Pancreas (tissue), 10 donors: ENCODE results near the gene PRTFDC1. TPM values are rescaled to one million over a fixed set of nuclear protein-coding genes. Genes with fewer than 3 reads are reported as not detected.
A peak's percentile ranks its signal among the peaks of the same experiment; 100 is the strongest.

ENCODE experiments used
- ATAC-seq, 4 donors: fragments of 200-7000 bp; cut with Tn5 transposase; one replicate each; pipeline versions ENCODE4 v1.8.0 to v1.9.1; 2020; ENCODE audit warnings: mild to moderate bottlenecking in 4 of 4, moderate library complexity in 4 of 4
- DNase-seq, 6 donors: peaks; one replicate each; pipeline ENCODE4 v3.0.0-alpha.2; 2020
- FAIRE-seq: peaks from 2 replicates; lab custom pipeline; 2012; peaks lifted over from hg19 to GRCh38; lab: Jason Lieb, UNC
- H3K27ac ChIP-seq, 4 donors: fragments of 200-600 bp; sonication (generic); 1 replicate in 3 of 4; 2 replicates in 1 of 4; pipeline versions ENCODE4 v1.5.0 to v1.8.0; 2020
- H3K27me3 ChIP-seq, 4 donors: fragments of 200-600 bp; one replicate each; pipeline ENCODE4 v1.8.0; 2021
- H3K36me3 ChIP-seq, 3 donors: fragments of 200-600 bp; sonication (generic) in 1 of 3; one replicate each; pipeline versions ENCODE4 v1.5.0 to v1.8.0; 2020 to 2021
- H3K4me1 ChIP-seq, 3 donors: fragments of 200-600 bp; one replicate each; pipeline ENCODE4 v1.8.0; 2021
- H3K4me3 ChIP-seq, 4 donors: fragments of 200-600 bp; sonication (generic) in 2 of 4; one replicate each; pipeline versions ENCODE4 v1.5.0 to v1.8.0; 2020 to 2021
- H3K9me3 ChIP-seq, 4 donors: fragments of 200-600 bp; one replicate each; pipeline ENCODE4 v1.8.0; 2021
- CTCF ChIP-seq, 4 donors: fragments of 200-600 bp; sonication (generic) in 3 of 4; IDR thresholded peaks; one replicate each; pipeline versions ENCODE4 v1.5.0 to v1.8.0; 2021; ENCODE audit warnings: antibody characterized with exemption in 4 of 4
- WGBS, 2 donors: extraction: QIAGEN DNeasy Blood & Tissue Kit; methylation state at CpG; one replicate each; pipeline ENCODE4 v1.1.7; 2013; 5-methylcytosine and 5-hydroxymethylcytosine counted together
- intact Hi-C, 3 donors: fragments of 100-400 bp; cut with DNase I; formaldehyde crosslinking; loops; one replicate each; pipeline versions ENCODE4 v1.11.1 to v1.14.2; 2022
- polyA plus RNA-seq, 2 donors: library from polyadenylated mRNA; stranded (reverse); fragments of 200-250 nt; gene quantifications; one replicate each; pipeline ENCODE4 v1.2.3, GENCODE V29; 2013
- total RNA-seq, 6 donors: library from RNA; stranded (reverse); fragmentation: NEBNext Ultra II Directional in 4 of 6; extraction: Animal tissue kit (Norgen Biotek cat#: 25700) in 4 of 6; gene quantifications; one replicate each; pipeline versions ENCODE4 v1.2.1 to v1.2.4, GENCODE V29; 2021 to 2023
- donor health status: healthy with polysubstance abuse.
- donor health status: DM: no; HTN: no; CAD: no; lungs with moderate emphysema.
- donor health status: DM: no; HTN: no; CAD: no.
- donor health status: control.
- donor health status: control.
- donor health status: Bipolar disorder and iron deficiency.
- donor health status: DM: yes; HTN: yes; CAD: no.
- donor health status: DM: no; HTN: no; CAD: no.
- donor health status: DM: no; HTN: no; CAD: no.
- donor health status: DM: yes; HTN: yes; CAD: no.

Gene PRTFDC1
- total and polyA plus RNA-seq, 8 donors, result 1.7 to 6.1 (median 2.8) TPM

- H3K27ac ChIP-seq, result peak overlapping the region in 1 of 4 donors; percentile 59
- ATAC-seq, result no peak
Observed at GRCh38 chr10:24963521-24964041, 11.2 kb upstream of the PRTFDC1 start.

GRCh38 chr10:24962995-24963394 lies 10.6 kb upstream of the PRTFDC1 start:
- FAIRE-seq, result no peak

More at GRCh38 chr10:24963521-24964041, 11.2 kb upstream of the PRTFDC1 start:
- H3K36me3 ChIP-seq, result no peaks in the 10 kb centered on the region
- H3K4me3 ChIP-seq, result no peak overlapping the region
- DNase-seq (no peak), FAIRE-seq (no peak)
- H3K9me3 ChIP-seq, result no peaks in the 10 kb centered on the region
- intact Hi-C loops, result no loop called here
- peaks cover 0 to 12% (median 5%) of the 10 kb centered on the region in 3 donors for H3K4me1 ChIP-seq
- no peak for TF ChIP-seq CTCF (IDR thresholded peaks at IDR 0.05)
- WGBS, 2 donors, result 59 to 71% methylated on average over 5 of the region's 5 CpGs
- H3K27me3 ChIP-seq, result no peaks in the 10 kb centered on the region

GRCh38 chr10:24961582-24961981 lies 9.2 kb upstream of the PRTFDC1 start:
- Histone ChIP-seq H3K9me3 (no peaks in the 10 kb centered on the region), H3K4me3 (no peak overlapping the region), H3K4me1 (peaks cover 0 to 12% (median 5%) of the 10 kb centered on the region in 3 donors), H3K36me3 (no peaks in the 10 kb centered on the region), H3K27me3 (no peaks in the 10 kb centered on the region), H3K27ac (no peak overlapping the region)
- intact Hi-C loops, result no loop called here
- DNase-seq (no peak), ATAC-seq (no peak), FAIRE-seq (no peak)
- TF ChIP-seq CTCF (IDR thresholded peaks at IDR 0.05), result no peak
- 88 to 95% methylated on average over 4 of the region's 4 CpGs for WGBS, 2 donors

More at GRCh38 chr10:24962995-24963394, 10.6 kb upstream of the PRTFDC1 start:
- 36 to 44% methylated on average over 3 of the region's 3 CpGs for WGBS, 2 donors
- Histone ChIP-seq H3K27me3 (no peaks in the 10 kb centered on the region), H3K4me1 (peaks cover 0 to 12% (median 5%) of the 10 kb centered on the region in 3 donors), H3K27ac (peak overlapping the region in 1 of 4 donors; percentile 59), H3K9me3 (no peaks in the 10 kb centered on the region), H3K4me3 (no peak overlapping the region), H3K36me3 (no peaks in the 10 kb centered on the region)
- peak in 2 of 6 donors; percentile 40 to 52 for DNase-seq
- intact Hi-C loops, result no loop called here
- peak; percentile 93 to 98 (median 96) for ATAC-seq
- no peak for TF ChIP-seq CTCF (IDR thresholded peaks at IDR 0.05)

GRCh38 chr10:24959382-24959730 lies 7.0 kb upstream of the PRTFDC1 start:
- no peaks in the 10 kb centered on the region for H3K36me3 ChIP-seq
- H3K9me3 ChIP-seq, result no peaks in the 10 kb centered on the region
- DNase-seq (no peak), FAIRE-seq (peak; percentile 29), ATAC-seq (no peak)
- 59 to 64% methylated on average over 3 of the region's 3 CpGs for WGBS, 2 donors
- no peak for TF ChIP-seq CTCF (IDR thresholded peaks at IDR 0.05)
- intact Hi-C loops, result no loop called here
- no peak overlapping the region for H3K27ac ChIP-seq
- no peak overlapping the region for H3K4me3 ChIP-seq
- H3K4me1 ChIP-seq, result peaks cover 0 to 12% (median 5%) of the 10 kb centered on the region in 3 donors
- H3K27me3 ChIP-seq, result no peaks in the 10 kb centered on the region

- H3K4me3 ChIP-seq, result no peak overlapping the region
- intact Hi-C loops, result no loop called here
- FAIRE-seq (no peak), DNase-seq (no peak), ATAC-seq (peak in 3 of 4 donors; percentile 20 to 48 (median 45))
- no peaks in the 10 kb centered on the region for H3K27me3 ChIP-seq
- H3K9me3 ChIP-seq, result no peaks in the 10 kb centered on the region
- no peaks in the 10 kb centered on the region for H3K36me3 ChIP-seq
- H3K4me1 ChIP-seq, result peaks cover 0 to 12% (median 5%) of the 10 kb centered on the region in 3 donors
- H3K27ac ChIP-seq, result peak overlapping the region in 2 of 4 donors; percentile 11 to 12
- no peak for TF ChIP-seq CTCF (IDR thresholded peaks at IDR 0.05)
- WGBS, 2 donors, result 71 to 73% methylated on average over 5 of the region's 5 CpGs
Observed at GRCh38 chr10:24958721-24959381, 6.4 kb upstream of the PRTFDC1 start.
